HG03378 (cell line): ENCODE data around the gene COL15A1.

Experiments
- ATAC-seq: cut with Tn5 transposase; IDR thresholded peaks from one replicate; pipeline ENCODE4 v1.9.1; 2021; ENCODE audit warnings: mild to moderate bottlenecking, moderate library complexity; ENCODE audit not compliant: unreplicated experiment

COL15A1 gene

DNA sequence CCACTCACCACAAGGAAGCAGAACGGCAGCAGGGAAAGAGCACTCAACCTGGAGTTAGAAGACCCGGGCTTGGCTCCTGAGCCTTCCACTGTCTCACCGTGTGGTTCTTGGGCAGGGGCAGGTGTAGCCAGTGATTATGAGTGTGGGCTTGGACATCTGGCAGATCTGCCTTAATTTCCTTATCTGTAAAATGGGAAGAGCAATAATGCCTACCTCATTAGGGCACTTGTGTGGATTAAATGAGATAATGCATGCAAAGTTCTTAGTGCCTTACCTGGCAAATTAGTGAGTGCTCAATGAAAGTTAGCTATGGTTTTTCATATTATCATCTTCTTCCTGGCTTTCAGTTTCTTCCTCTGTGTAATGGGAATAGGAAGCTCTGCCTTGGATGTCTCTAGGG lies 28.1 kb upstream of the COL15A1 start:
- ATAC-seq, result no peak

DNA sequence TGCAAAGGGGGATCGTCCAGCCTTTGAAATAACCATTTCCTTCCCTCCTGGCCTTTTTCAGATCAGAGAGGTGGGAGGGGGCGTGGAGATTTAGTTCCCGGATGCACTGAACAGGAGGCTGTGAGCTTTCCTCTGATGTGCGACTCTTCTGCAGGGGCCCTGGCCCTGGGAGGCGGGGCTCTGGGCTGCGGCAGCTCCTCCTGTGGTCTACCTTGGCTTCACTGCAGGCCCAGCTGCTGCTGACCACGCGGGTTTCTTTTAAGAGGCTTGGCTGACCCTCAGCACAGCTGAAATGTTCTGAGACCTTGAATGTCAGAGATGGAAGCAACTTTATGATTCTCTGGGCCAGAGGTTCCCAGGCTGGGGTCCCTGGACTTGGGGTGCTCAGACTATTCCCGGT lies 27.0 kb upstream of the COL15A1 start:
- no peak for ATAC-seq

DNA sequence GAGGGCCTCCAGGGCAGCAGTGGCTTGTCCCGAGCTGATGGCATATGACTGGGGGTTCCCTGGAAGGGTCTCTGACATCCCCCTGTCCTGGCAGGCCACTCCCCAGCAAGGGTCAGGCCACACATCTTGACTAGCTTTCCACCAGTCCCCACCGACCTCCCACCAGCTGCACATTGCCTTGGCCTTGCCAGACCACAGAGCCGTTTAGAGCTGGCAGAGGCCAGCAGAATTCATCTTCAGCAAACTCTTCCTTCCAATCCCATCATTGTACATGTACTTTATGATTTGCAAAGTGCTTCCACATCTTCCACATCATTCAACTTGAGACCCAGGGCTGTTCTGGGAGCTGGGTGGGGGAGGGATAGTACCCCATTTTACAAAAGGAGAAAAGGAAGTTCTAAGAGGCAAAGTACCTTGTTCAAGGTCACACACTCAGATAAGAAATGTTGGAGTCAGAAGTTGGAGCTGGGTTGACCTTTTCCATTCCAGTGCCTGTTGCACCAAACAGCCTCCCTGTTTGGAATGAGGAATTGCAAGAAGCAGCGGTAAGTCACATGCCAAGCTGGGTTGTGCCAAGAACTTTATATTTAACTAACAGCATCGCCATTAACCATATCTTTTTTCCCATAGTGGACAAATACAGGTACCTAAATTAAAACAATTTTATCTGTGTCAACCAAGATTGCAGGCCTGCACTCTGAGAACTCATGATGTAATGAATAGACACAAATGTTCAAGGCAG lies 25.8 kb upstream of the COL15A1 start:
- ATAC-seq, result no peak

- no peak for ATAC-seq
These were observed 22.0 kb upstream of the COL15A1 start for GRCh38 chr9:98921732-98922131.

DNA sequence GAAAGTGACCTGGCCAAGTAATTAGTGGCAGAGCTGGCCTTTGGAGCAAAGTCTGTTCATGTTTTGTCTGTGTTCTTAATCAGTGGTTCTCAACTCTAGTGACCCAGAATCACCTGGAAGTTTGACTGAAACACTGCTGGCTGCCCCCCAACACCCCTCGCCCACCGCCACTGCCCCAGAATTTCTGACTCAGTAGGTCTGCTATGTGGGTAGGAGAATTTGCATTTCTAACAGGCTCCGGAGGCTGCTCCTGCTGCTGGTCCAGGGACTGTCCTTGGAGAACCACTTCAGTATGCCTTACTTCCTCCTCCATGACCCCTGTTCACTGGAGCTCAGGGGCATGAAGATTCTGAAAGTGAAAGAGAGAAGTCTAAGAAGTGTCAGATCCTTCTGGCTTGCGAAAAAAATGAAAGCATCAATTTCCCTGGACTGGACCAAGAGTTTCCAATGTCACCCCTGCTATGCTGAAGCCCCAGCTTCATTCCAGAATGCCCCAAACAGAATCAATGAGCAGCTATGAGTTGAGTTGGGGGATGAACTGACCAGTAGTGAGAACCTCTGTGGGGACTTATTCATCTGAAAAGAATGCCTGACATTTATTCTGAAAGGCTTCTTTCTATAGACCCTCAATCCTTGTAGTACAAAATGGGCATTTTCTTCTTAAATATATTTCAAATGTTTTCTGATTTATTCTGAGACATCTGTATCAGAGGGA lies 20.8 kb upstream of the COL15A1 start:
- no peak for ATAC-seq

GRCh38 chr9:98923451-98924123 lies 20.1 kb upstream of the COL15A1 start:
- no peak for ATAC-seq

GRCh38 chr9:98924946-98925820 lies 18.5 kb upstream of the COL15A1 start:
- ATAC-seq, result no peak

DNA sequence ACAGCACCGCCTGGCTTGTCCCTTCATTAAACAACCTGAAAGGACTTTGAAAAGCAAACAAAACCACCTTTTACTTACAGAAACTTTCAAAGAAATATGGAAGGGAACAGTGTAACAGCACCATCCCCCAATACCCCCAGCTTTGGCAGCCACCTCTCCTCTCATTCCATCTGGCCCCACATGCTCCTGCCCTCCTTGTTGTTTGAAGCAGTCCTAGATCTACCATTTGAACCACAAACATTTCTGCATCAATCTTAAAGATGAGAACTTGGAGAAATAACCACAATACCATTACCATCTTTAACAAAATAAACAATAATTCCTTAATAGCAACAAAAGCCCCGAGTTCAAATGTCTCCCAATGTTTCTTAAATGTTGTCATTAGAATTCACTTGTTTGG lies 17.8 kb upstream of the COL15A1 start:
- ATAC-seq, result no peak

- no peak for ATAC-seq
These were observed 16.0 kb upstream of the COL15A1 start for GRCh38 chr9:98927724-98928123.

GRCh38 chr9:98929071-98929470 lies 14.6 kb upstream of the COL15A1 start:
- ATAC-seq, result no peak

DNA sequence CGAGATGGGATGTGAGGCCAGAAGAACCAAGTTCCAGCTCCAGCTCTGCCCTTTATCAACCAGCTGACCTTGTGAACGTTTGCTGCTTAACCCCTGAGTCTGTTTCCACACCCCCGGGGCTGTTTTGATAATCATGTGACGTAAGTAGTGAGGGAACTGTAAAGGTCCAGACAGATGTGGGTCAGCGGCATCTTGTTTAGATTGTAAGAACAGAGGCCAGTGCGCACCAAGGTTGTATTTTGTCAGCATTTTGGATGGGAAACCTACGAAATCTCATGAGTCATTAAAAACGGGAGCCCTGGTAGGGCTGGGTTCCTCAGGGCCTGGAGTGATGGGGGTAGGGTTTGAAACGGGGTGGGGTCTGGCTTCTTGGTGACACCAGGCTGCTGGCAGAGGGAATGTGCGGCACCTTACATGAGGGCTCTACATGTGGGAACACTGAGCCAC lies 13.8 kb upstream of the COL15A1 start:
- no peak for ATAC-seq

DNA sequence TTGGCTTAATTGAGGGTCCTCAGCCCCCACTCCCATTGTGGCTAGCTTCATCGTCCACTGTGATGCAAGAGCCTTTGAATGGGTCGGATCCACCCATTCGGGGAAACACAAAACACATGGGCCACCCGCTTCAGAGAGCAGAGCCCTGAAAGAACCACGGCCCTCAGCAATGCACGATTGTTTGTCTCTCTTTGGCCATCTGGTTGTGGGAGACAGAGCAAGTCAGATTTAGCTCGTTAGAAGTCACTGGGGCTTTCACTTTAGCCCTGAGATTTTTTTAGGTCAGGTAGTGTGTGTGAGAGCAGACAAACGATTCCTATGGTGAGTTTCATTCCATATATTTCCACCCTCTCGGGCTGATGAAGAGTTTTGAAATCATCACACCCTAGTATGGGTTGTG lies 12.9 kb upstream of the COL15A1 start:
- no peak for ATAC-seq

DNA sequence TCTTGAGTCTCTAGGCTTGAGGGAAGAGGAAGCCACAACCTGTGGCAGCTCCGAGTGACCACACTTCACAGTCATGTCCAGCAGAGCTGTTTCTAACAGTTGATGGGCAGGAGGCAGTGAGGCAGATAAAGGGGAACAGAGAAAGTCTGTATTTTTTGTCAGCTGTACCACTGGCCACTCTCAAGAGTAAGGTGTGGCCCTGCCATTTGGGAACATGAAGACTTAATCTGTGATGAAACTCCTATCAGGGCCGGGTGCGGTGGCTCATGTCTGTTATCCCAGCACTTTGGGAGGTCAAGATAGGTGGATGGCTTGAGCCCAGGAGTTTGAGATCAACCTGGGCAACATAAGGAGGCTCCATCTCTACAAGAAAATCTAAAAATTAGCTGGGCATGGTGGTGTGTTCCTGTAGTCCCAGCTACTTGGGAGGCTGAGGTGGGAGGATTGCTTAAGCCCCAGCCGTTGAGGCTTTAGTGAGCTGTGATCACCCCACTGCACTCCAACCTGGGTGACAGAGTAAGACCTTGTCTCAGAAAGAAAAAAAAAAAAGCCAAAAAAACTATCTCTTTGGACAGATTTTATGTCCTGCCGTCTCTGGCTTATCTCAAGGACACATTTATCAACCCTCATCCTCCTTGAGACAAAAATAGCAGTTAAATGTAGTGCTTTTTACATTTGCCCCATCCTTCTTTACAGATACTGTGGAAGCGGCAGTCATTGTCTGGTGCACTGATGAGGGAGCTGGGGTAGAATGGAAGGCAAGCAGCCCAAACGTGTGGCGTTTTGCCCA lies 11.9 kb upstream of the COL15A1 start:
- no peak for ATAC-seq

- no peak for ATAC-seq
These were observed 10.5 kb upstream of the COL15A1 start for GRCh38 chr9:98933185-98933584.

GRCh38 chr9:98933890-98934289 lies 9.8 kb upstream of the COL15A1 start:
- ATAC-seq, result no peak

DNA sequence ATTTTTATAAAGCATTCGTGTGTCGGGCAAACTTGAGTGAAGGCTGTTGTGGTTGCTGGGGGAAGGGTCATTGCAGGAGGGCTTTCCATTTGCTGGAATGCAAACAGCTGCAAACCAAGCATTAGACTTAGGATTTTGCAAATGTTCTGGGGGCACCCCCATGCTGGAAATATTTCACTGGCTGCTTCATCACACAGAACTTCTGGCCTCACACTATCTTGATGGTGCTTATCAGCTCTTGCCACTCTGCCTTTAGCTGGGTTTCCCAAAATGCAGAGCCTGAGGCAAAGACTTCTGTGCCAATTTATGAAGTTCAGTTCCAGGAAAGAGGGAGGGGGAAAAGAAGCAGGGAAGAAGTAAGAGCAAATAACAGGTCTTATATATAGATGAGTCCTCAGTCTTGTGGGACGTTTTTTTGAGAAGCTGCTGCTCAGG lies 8.6 kb upstream of the COL15A1 start:
- no peak for ATAC-seq

DNA sequence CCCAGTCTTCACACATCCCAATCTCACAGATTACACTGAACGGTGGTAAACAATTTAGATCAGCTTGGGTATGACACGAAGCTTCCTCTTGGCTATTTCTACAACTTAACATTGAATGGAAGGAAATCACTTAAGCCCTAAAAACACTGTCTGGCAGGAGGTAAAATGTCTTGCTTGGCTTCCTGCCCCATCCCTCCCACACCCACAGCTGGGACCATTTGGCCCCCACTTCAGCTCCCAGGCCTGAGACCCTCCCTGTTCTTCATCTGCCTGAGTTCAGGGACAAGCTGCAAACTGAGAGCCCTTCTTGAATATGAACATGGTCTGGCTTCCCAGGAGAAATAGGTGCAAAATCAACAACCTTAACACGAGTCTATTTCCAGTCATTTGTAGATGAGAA lies 3.4 kb upstream of the COL15A1 start:
- no peak for ATAC-seq

DNA sequence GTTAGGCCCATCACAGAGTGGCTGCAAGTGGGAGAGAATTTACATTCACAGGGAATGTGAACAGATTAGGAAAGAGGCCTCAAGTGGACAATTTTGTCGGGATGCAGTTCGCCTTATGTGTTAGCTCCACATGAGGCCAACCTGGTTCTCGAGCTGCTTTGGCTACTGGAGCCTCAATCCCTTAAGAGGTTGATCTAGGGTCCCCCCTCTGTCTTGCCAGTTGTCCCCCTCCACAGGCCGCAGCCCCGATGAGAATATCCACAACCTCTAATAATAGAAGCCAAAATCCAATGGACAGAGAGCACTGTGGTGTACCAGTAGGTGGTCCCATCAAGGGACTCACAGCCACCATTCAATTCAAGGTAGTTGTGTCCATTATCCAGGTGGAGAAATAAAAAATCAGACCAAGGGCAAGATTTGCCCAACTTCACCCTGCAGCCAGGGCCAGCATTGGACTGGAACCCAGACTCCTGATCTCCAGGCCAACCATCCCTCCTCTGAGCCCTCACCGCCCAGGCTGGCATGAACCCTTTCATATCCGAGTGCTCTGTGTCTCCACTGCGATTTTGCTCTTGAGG lies 1.7 kb upstream of the COL15A1 start:
- no peak for ATAC-seq

DNA sequence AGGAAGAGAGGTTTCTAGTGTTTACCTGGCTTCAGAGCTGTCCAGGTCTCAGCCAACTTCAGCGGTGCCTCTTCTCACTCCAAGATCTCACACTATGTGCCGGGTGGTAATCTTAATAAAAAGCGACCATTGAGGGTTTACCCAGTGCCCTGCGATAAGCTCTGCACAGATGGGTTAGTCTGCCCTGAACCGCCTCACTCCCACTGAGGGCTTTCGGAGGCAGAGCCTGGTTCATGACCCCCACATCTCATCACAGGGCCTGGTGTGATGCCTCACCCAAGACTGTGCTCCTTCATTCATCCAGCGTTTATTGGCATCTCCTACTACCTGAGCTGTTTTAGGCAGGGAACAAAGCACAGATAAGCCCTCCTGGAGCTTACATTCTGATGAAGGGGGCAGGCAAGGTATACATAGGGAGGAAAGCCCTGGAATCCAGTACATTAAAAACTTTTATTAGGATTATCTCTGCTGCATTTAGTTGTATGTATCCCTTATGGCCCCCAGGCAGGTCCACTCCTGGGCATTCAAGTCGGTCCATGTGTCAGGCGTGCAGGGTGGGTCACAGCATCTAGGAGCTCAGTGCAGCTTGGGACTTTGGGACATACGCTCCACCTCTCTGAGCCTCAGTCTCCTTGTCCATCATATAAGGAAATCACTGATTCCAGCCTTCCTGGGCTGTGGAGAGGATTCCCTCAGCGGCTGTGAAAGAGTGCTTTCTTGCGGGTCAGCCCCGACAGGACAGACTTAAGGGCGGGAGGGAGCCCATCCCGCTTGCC lies 613 bp upstream of the COL15A1 start:
- ATAC-seq, result no peak
